ENCODE data around the gene MYO5C. TPM values are rescaled to one million over a fixed set of nuclear protein-coding genes. Genes with fewer than 3 reads are reported as not detected.

Gene MYO5C
- total and polyA plus RNA-seq, 2 of the 8 experiments (the other 6 are each of a cell fraction or from before 2014, with no cell fraction given), result 8.2 to 26.7 TPM

DNA sequence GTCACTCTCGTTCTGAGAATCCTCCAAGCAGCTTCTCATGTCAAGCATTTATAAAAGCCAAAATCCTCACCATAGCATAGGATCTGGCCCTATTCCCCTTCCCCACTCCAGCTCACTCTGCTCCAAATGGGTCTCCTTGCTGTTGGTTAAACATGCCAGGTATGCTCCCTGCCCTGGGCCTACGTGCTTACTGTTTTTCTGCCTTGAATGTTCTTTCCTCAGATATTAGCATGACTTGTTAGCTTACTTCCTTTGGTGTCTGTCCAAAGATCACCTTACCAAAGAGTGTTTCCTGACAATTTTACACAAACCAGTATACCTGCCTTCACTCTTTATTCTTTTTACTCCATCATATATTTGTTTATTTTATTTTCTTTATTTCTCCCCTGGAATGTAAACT, 33.1 kb upstream of the MYO5C start (continued):
- TF ChIP-seq, protein P1, sequence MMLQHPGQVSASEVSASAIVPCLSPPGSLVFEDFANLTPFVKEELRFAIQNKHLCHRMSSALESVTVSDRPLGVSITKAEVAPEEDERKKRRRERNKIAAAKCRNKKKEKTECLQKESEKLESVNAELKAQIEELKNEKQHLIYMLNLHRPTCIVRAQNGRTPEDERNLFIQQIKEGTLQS (IDR thresholded peaks at IDR 0.05; ENCODE audit: insufficient read depth, low read depth, low read length), result no peak

Data from H1 (cell line).